ENCODE data around the gene CCDC192.

Gene CCDC192

DNA sequence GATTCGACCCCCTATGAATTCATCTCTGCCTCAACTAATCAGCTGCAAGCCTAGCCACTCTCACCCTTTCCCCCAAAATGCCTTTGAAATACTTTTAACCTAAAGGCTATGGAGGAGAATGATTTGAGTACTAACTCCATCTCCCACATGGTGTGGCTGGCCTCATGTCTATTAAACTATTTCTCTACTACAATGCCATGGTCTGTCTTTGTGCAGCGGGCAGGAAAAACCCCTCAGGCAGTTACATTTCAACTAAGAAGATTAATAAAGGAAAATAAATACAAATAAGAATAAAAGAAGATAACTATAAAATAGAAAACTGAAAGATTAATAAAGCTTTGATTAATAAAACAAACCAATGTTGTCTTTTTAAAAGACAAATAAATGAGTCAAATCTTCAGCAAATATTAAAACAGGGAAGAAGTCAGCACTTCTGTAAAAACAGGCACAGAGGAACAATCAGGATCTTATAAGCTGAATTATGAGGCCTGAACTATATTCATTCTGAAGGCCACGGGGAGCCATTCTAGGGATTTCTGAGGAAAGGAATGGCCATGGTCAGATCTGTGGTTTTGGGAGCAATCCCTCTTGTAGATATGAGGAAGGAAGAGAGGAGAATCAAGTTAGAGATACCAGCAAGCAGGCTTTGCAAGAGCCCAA is 264.3 kb downstream of the CCDC192 start:
- TF ChIP-seq, protein P1, sequence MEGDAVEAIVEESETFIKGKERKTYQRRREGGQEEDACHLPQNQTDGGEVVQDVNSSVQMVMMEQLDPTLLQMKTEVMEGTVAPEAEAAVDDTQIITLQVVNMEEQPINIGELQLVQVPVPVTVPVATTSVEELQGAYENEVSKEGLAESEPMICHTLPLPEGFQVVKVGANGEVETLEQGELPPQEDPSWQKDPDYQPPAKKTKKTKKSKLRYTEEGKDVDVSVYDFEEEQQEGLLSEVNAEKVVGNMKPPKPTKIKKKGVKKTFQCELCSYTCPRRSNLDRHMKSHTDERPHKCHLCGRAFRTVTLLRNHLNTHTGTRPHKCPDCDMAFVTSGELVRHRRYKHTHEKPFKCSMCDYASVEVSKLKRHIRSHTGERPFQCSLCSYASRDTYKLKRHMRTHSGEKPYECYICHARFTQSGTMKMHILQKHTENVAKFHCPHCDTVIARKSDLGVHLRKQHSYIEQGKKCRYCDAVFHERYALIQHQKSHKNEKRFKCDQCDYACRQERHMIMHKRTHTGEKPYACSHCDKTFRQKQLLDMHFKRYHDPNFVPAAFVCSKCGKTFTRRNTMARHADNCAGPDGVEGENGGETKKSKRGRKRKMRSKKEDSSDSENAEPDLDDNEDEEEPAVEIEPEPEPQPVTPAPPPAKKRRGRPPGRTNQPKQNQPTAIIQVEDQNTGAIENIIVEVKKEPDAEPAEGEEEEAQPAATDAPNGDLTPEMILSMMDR (conservative IDR thresholded peaks at IDR 0.05; ENCODE audit: control insufficient read depth, insufficient read depth, low read depth, low read length): no peak
- DNase-seq (ENCODE audit: low read depth): no peak
- no peak overlapping the region for H3K4me3 ChIP-seq (ENCODE audit: control insufficient read depth, low read depth, low read length)

DNA sequence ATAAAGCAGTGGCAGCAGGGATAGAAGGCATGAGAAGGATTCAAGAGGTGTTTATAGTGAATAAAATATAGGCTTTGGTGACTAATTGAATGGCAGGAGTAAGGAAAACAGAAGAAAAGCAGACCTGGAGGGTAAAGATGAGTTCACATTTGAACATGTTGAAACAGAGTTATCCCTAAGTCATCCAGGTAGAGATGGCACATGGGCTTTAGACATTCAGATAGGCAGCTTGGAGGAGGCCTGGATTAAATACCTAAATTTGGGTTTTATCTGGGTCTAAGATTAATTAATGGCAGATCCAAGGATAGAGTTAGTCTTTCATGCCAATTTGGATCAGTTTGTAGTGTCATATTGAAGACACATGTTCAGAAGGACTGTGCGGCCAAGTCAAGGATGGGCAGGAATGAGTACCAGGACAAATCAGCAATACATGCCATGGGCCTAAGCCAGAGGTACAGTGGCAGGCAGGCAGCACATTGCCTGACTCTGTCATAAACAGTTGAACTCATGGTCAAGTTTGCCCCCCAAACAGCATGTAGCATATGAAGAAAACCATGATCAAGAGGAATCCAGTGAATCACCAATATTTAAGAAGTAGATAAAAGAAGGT is 264.9 kb downstream of the CCDC192 start:
- no peak overlapping the region for H3K4me3 ChIP-seq (ENCODE audit: control insufficient read depth, low read depth, low read length)
- TF ChIP-seq, protein P1 (conservative IDR thresholded peaks at IDR 0.05; ENCODE audit: control insufficient read depth, insufficient read depth, low read depth, low read length): no peak
- no peak for DNase-seq (ENCODE audit: low read depth)

DNA sequence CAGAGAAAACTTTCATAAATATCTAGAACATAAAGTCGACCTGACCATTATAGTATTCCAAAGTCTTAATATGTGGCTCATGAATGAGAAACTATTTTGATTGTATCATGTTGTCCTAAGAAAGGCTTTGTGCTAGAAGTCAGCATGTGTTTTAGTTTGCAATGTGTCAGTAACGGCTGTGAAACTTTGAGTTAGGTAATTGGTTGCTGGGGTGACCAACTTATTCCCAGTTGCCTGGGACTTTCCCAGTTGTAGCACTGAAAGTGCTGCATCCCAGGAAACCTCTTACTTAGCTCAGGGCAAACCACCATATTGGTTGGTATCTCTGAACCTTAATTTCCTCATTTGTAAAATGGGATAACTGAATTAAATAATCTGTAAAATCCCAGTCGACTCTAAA is 265.8 kb downstream of the CCDC192 start:
- TF ChIP-seq, protein P1 (conservative IDR thresholded peaks at IDR 0.05; ENCODE audit: control insufficient read depth, insufficient read depth, low read depth, low read length): no peak

DNA sequence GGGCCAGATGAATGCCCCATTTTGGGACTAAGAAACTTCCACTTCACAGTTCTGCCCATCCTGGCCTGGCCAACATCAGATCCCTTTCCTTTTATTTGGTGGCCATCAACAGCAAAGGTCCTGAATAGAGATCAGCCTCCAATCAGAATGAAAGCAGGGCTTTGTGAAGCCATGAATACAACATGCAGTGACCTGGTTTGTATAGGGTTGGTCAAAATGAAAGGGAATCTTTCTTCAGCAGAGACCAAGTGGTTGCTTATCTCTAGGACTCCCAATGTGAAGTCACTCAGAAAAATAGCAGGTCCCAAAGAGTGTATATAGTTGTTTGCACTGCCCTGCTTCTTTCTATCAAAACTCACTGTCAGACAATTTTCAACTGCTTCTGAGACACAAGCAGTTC is 266.5 kb downstream of the CCDC192 start:
- H3K4me3 ChIP-seq (ENCODE audit: control insufficient read depth, low read depth, low read length): no peak overlapping the region
- no peak for DNase-seq (ENCODE audit: low read depth)
- TF ChIP-seq, protein P1 (conservative IDR thresholded peaks at IDR 0.05; ENCODE audit: control insufficient read depth, insufficient read depth, low read depth, low read length): no peak

More for the DNA sequence above, 265.8 kb downstream of the CCDC192 start:
- peak; percentile 22 for DNase-seq (ENCODE audit: low read depth)
- H3K4me3 ChIP-seq (ENCODE audit: control insufficient read depth, low read depth, low read length): no peak overlapping the region

DNA sequence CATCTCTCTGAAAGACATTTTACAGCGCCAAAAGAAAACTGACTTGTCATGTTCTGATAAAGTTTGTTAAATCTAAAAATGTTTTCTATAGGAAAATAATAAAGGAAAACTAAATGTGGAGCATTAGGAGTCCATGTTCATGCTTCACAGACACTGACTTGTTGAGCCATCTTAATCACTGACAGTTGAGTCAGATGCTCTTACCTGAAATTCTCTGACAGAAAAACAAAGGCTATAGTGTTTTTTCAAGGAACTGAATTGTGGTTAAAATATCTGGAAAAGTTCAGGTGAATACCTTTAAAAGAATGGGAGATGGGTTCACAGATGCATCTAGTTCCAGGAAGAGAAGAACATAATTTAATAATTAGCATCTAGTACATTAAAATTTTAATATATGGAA is 266.9 kb downstream of the CCDC192 start:
- TF ChIP-seq, protein P1 (conservative IDR thresholded peaks at IDR 0.05; ENCODE audit: control insufficient read depth, insufficient read depth, low read depth, low read length): no peak
- H3K4me3 ChIP-seq (ENCODE audit: control insufficient read depth, low read depth, low read length): no peak overlapping the region
- DNase-seq (ENCODE audit: low read depth): no peak

DNA sequence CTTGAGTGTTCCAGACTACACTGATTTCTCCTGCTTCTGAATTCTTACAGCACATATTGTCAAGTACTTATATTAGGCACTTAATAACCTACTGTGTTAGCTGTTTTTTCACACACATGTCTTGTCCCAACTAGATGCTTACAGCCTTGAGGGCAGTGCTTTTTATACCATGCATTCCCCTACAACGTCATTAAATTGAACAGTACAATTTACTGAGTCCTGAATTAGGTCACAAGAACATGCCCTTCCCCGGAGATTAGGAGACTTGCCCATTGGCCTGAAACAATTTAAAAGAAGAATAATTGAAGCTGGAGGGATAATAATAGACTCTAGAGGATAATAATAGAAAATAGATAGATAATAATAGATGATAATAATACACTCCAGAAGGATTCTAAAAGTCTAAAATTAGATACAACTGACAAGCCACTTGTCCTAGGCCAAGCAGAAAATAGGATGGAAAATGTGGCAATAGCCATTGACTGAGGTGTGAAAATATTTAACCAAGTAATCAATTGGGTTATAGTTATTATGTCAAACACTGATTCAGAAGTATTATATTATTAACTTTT is 267.7 kb downstream of the CCDC192 start:
- no peak for DNase-seq (ENCODE audit: low read depth)
- TF ChIP-seq, protein P1 (conservative IDR thresholded peaks at IDR 0.05; ENCODE audit: control insufficient read depth, insufficient read depth, low read depth, low read length): no peak
- no peak overlapping the region for H3K4me3 ChIP-seq (ENCODE audit: control insufficient read depth, low read depth, low read length)

Data from fibroblast of mammary gland (primary cell).